GM12873 (cell line): ENCODE results near the gene IZUMO4.

Experiments used
- TF ChIP-seq, protein P1 (sequence below): IDR thresholded peaks from 2 replicates; pipeline ENCODE4 v1.5.1; 2012; ENCODE audit warnings: low read depth, mild to moderate bottlenecking, moderate library complexity, low read length, control low read depth; ENCODE audit not compliant: insufficient read depth; ENCODE audit errors: missing control alignments

The IZUMO4 gene

GRCh38 chr19:2062389-2062729, 34.4 kb upstream of the IZUMO4 start:
- TF ChIP-seq, protein P1, sequence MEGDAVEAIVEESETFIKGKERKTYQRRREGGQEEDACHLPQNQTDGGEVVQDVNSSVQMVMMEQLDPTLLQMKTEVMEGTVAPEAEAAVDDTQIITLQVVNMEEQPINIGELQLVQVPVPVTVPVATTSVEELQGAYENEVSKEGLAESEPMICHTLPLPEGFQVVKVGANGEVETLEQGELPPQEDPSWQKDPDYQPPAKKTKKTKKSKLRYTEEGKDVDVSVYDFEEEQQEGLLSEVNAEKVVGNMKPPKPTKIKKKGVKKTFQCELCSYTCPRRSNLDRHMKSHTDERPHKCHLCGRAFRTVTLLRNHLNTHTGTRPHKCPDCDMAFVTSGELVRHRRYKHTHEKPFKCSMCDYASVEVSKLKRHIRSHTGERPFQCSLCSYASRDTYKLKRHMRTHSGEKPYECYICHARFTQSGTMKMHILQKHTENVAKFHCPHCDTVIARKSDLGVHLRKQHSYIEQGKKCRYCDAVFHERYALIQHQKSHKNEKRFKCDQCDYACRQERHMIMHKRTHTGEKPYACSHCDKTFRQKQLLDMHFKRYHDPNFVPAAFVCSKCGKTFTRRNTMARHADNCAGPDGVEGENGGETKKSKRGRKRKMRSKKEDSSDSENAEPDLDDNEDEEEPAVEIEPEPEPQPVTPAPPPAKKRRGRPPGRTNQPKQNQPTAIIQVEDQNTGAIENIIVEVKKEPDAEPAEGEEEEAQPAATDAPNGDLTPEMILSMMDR: no peak

GRCh38 chr19:2062770-2063169, 33.9 kb upstream of the IZUMO4 start:
- TF ChIP-seq, protein P1: no peak

- TF ChIP-seq, protein P1: no peak
Observed at GRCh38 chr19:2063824-2064223, 32.9 kb upstream of the IZUMO4 start.

GRCh38 chr19:2064395-2064787, 32.3 kb upstream of the IZUMO4 start:
- TF ChIP-seq, protein P1: no peak

- TF ChIP-seq, protein P1: no peak
Observed at GRCh38 chr19:2064788-2065524, 31.8 kb upstream of the IZUMO4 start.

DNA sequence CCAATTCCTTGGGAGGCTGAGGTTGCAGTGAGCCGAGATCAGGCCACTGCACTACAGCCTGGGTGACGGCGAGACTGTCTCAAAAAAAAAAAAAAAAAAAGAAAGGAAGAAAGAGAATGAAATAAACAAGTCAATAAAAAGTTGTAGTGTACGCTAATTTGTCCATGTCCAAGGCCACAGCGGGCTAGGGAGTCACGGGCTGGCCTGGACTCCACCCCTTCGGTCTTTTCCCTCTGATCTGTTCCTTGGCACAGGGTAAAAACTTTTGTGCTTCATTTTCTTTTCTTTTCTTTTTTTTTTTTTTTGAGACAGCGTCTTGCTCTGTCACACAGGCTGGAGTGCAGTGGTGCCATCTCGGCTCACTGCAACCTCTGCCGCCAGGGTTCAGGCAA, 26.3 kb upstream of the IZUMO4 start:
- TF ChIP-seq, protein P1: no peak

GRCh38 chr19:2070986-2071673, 25.6 kb upstream of the IZUMO4 start:
- TF ChIP-seq, protein P1: no peak
